Ovary (tissue), 3 donors: ENCODE results near the gene NPHP4.

Source experiments
- CTCF ChIP-seq, 3 donors: fragments of 450-650 bp in 2 of 3; fragments of 200-600 bp in 1 of 3; IDR thresholded peaks; one replicate each; pipeline versions ENCODE4 v1.5.1 to v1.8.0; 2016 to 2022; ENCODE audit warnings: antibody characterized with exemption in 3 of 3, mild to moderate bottlenecking in 1 of 3
- EP300 ChIP-seq: sonication (generic); formaldehyde crosslinking; IDR thresholded peaks from one replicate; pipeline ENCODE4 v1.6.1; 2017; ENCODE audit warnings: antibody characterized with exemption
- POLR2A ChIP-seq: fragments of 450-650 bp; IDR thresholded peaks from one replicate; pipeline ENCODE4 v1.6.1; 2017; ENCODE audit warnings: antibody characterized with exemption, mild to moderate bottlenecking, moderate library complexity
- donor health status: DM: no; HTN: no; CAD: no.

DNA sequence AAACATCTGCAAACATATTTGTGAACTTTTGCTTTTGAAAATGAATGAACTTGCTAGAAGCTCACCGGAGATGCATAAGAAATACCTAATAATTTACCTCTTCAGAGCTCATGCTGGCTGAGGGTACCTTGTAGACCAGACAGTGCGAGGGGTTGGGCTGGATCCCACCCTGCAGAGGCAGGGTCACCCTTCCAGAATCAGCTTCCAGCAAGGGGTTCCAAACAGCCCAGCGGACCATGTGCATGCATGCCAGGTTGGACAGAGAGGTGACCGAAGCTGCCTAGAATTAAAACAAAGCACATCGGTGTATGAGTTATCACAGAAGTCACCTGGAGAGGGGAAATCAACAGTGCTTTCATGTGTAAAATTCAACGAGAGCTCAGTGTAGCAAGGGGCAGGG lies 59.2 kb downstream of the NPHP4 start:
- TF ChIP-seq CTCF (IDR thresholded peaks at IDR 0.05) (no peak), POLR2A (no peak), EP300 (no peak)
